Activated naive CD4-positive, alpha-beta T cell treated with Interleukin-2 at 50 U/mL for 16 hours (primary cell): ENCODE results near the gene PAQR7.

ENCODE experiments used
- DNase-seq: peaks from one replicate; pipeline ENCODE4 v3.0.0-alpha.2; 2020

PAQR7 gene

GRCh38 chr1:25813734-25814471 lies 61.6 kb downstream of the PAQR7 start:
- no peak for DNase-seq

- no peak for DNase-seq
Measured at GRCh38 chr1:25813071-25813733, 62.3 kb downstream of the PAQR7 start.
